Vagina (tissue), 2 donors: ENCODE data around the gene TMEM242.

Experiments
- CTCF ChIP-seq, 3 experiments: fragments of 450-650 bp in 2 of 3; fragments of 200-600 bp in 1 of 3; sonication (generic) in 1 of 3; IDR thresholded peaks; one replicate each; pipeline ENCODE4 v1.5.1; 2017 to 2019; ENCODE audit warnings: antibody characterized with exemption in 3 of 3, mild to moderate bottlenecking in 2 of 3, moderate library complexity in 2 of 3
- POLR2A ChIP-seq, 2 donors: fragments of 450-650 bp; IDR thresholded peaks; one replicate each; pipeline ENCODE4 v1.6.1; 2017; ENCODE audit warnings: antibody characterized with exemption in 2 of 2, mild to moderate bottlenecking in 2 of 2, moderate library complexity in 2 of 2

GRCh38 chr6:157245436-157245835, 77.9 kb downstream of the TMEM242 start:
- TF ChIP-seq POLR2A (IDR thresholded peaks at IDR 0.05) = no peak
- TF ChIP-seq CTCF (IDR thresholded peaks at IDR 0.05) = no peak
